ENCODE results near the gene FHOD3.

DNA sequence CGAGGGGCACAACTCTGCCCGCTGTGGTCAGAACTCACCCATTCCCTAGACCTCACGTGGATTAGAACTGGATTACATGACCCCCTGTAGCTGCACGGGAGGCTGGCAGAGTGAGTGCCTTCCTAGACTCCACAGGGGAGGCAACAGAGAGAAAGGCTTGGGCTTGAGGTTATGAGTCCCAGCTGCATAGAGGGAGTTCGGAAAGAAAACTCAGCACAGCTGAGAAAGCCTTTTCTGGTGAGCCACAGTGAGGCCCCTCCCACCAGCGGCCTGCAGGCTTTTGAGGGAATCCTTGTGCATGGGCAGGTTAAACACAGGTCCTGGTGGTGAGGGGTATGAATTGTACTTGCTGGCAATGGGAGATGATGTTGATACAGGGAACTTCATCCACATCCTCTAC is 217.3 kb downstream of the FHOD3 start:
- TF ChIP-seq, protein P1, sequence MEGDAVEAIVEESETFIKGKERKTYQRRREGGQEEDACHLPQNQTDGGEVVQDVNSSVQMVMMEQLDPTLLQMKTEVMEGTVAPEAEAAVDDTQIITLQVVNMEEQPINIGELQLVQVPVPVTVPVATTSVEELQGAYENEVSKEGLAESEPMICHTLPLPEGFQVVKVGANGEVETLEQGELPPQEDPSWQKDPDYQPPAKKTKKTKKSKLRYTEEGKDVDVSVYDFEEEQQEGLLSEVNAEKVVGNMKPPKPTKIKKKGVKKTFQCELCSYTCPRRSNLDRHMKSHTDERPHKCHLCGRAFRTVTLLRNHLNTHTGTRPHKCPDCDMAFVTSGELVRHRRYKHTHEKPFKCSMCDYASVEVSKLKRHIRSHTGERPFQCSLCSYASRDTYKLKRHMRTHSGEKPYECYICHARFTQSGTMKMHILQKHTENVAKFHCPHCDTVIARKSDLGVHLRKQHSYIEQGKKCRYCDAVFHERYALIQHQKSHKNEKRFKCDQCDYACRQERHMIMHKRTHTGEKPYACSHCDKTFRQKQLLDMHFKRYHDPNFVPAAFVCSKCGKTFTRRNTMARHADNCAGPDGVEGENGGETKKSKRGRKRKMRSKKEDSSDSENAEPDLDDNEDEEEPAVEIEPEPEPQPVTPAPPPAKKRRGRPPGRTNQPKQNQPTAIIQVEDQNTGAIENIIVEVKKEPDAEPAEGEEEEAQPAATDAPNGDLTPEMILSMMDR (IDR thresholded peaks at IDR 0.05; ENCODE audit: low read depth, low read length) = no peak
- TF ChIP-seq POLR2A (IDR thresholded peaks at IDR 0.05; ENCODE audit: extremely low read depth, insufficient read length) = no peak
